Liver (tissue), 9 donors: Measurements from ENCODE around the gene AGPAT3. TPM values are rescaled to one million over a fixed set of nuclear protein-coding genes. Genes with fewer than 3 reads are reported as not detected.

ENCODE experiments used
- DNase-seq: peaks from one replicate; pipeline ENCODE4 v3.0.0-alpha.2; 2017; ENCODE audit warnings: low spot score
- H3K27ac ChIP-seq, 2 donors: one replicate each; pipeline ENCODE4 v1.7.0; 2013; ENCODE audit warnings: inconsistent platforms in 2 of 2, low read length in 2 of 2, control low read depth in 1 of 2, low read depth in 1 of 2, mild to moderate bottlenecking in 1 of 2
- H3K27me3 ChIP-seq, 4 donors: one replicate each; pipeline versions ENCODE4 v1.6.1 to v1.7.0; 2013; ENCODE audit warnings: low read length in 3 of 4, inconsistent platforms in 1 of 4, mild to moderate bottlenecking in 1 of 4, moderate library complexity in 1 of 4; ENCODE audit not compliant: control insufficient read depth in 4 of 4, insufficient read depth in 4 of 4
- H3K36me3 ChIP-seq, 4 donors: one replicate each; pipeline versions ENCODE4 v1.6.1 to v1.7.0; 2013; ENCODE audit warnings: low read length in 3 of 4, mild to moderate bottlenecking in 3 of 4, low read depth in 1 of 4, moderate library complexity in 1 of 4; ENCODE audit not compliant: control insufficient read depth in 4 of 4, insufficient read depth in 3 of 4
- H3K4me1 ChIP-seq, 4 donors: one replicate each; pipeline versions ENCODE4 v1.6.1 to v1.7.0; 2013; ENCODE audit warnings: low read length in 3 of 4, mild to moderate bottlenecking in 3 of 4, moderate library complexity in 1 of 4; ENCODE audit not compliant: control insufficient read depth in 4 of 4, insufficient read depth in 4 of 4
- H3K4me3 ChIP-seq, 3 donors: one replicate each; pipeline versions ENCODE4 v1.6.1 to v1.7.0; 2013; ENCODE audit warnings: low read length in 3 of 3, control low read depth in 1 of 3, low read depth in 1 of 3, mild to moderate bottlenecking in 1 of 3
- H3K9ac ChIP-seq, 2 donors: one replicate each; pipeline ENCODE4 v1.7.0; 2013; ENCODE audit warnings: low read length in 2 of 2, mild to moderate bottlenecking in 2 of 2, moderate library complexity in 2 of 2, control low read depth in 1 of 2, low read depth in 1 of 2
- H3K9me3 ChIP-seq, 4 donors: one replicate each; pipeline versions ENCODE4 v1.6.1 to v1.7.0; 2013; ENCODE audit warnings: low read length in 3 of 4; ENCODE audit not compliant: control insufficient read depth in 4 of 4
- ATF3 ChIP-seq: IDR thresholded peaks from 2 replicates; pipeline ENCODE4 v1.6.1; 2016; ENCODE audit warnings: antibody characterized with exemption
- GABPA ChIP-seq, 2 donors: IDR thresholded peaks in 1 of 2; conservative IDR thresholded peaks in 1 of 2; 2 replicates each; pipeline ENCODE4 v1.6.1; 2016; ENCODE audit warnings: antibody characterized with exemption in 2 of 2, mild to moderate bottlenecking in 1 of 2, moderate library complexity in 1 of 2
- HNF4A ChIP-seq, 2 donors: conservative IDR thresholded peaks; 2 replicates each; pipeline ENCODE4 v1.6.1; 2016; ENCODE audit warnings: antibody characterized with exemption in 2 of 2, mild to moderate bottlenecking in 2 of 2
- JUND ChIP-seq, 2 donors: IDR thresholded peaks; 2 replicates each; pipeline ENCODE4 v1.6.1; 2016; ENCODE audit warnings: antibody characterized with exemption in 2 of 2
- NR2F2 ChIP-seq: IDR thresholded peaks from 2 replicates; pipeline ENCODE4 v1.6.1; 2016; ENCODE audit warnings: antibody characterized with exemption
- RAD21 ChIP-seq, 2 donors: IDR thresholded peaks; 2 replicates each; pipeline ENCODE4 v1.6.1; 2016; ENCODE audit warnings: antibody characterized with exemption in 2 of 2, mild to moderate bottlenecking in 2 of 2
- REST ChIP-seq: IDR thresholded peaks from 2 replicates; pipeline ENCODE4 v1.6.1; 2016; ENCODE audit warnings: antibody characterized with exemption, mild to moderate bottlenecking
- RXRA ChIP-seq, 2 donors: IDR thresholded peaks; 2 replicates each; pipeline ENCODE4 v1.6.1; 2017 to 2018; ENCODE audit warnings: antibody characterized with exemption in 2 of 2, mild to moderate bottlenecking in 1 of 2
- SP1 ChIP-seq: IDR thresholded peaks from 2 replicates; pipeline ENCODE4 v1.6.1; 2018; ENCODE audit warnings: antibody characterized with exemption, mild to moderate bottlenecking
- TAF1 ChIP-seq: conservative IDR thresholded peaks from 2 replicates; pipeline ENCODE4 v1.6.1; 2016; ENCODE audit warnings: antibody characterized with exemption, mild to moderate bottlenecking
- YY1 ChIP-seq: IDR thresholded peaks from 2 replicates; pipeline ENCODE4 v1.6.1; 2016; ENCODE audit warnings: antibody characterized with exemption, mild to moderate bottlenecking
- ZBTB33 ChIP-seq: IDR thresholded peaks from 2 replicates; pipeline ENCODE4 v1.6.1; 2016; ENCODE audit warnings: antibody characterized with exemption
- WGBS: extraction: QIAGEN DNeasy Blood & Tissue Kit; methylation state at CpG from one replicate; pipeline ENCODE4 v1.1.7; 2013; 5-methylcytosine and 5-hydroxymethylcytosine counted together
- polyA plus RNA-seq, 2 donors: library from polyadenylated mRNA; stranded (reverse) in 1 of 2; unstranded in 1 of 2; fragments of 200-250 nt in 1 of 2; fragments of >200 nt in 1 of 2; fragmentation: Nextera tagmentation in 1 of 2; extraction: Ambion mirVana in 1 of 2; gene quantifications; one replicate each; pipeline versions ENCODE4 v1.2.1 to v1.2.3, GENCODE V29; 2013 to 2015
- total RNA-seq, 2 donors: library from RNA; depleted of rRNA; stranded (reverse); fragments of >200 nt; gene quantifications; one replicate each; pipeline ENCODE4 v1.2.3, GENCODE V29; 2014
- donor health status: healthy.
- donor health status: healthy.
- donor health status: healthy.
- donor health status: healthy.
- donor health status: healthy.

The AGPAT3 gene
- total and polyA plus RNA-seq, 4 donors = 32.3 to 148 (median 59.8) TPM

GRCh38 chr21:43879348-43880110, 14.5 kb downstream of the AGPAT3 start:
- peaks cover 5 to 45% (median 32%) of the 10 kb centered on the region in 4 donors for H3K4me1 ChIP-seq

More at GRCh38 chr21:43879348-43880110, 14.5 kb downstream of the AGPAT3 start:
- Histone ChIP-seq H3K4me3 (no peak overlapping the region), H3K27me3 (no peaks in the 10 kb centered on the region), H3K9me3 (no peaks in the 10 kb centered on the region), H3K36me3 (no peaks in the 10 kb centered on the region), H3K9ac (no peak overlapping the region), H3K27ac (no peak overlapping the region)
- 90% methylated on average over 25 of the region's 25 CpGs for WGBS
- DNase-seq = no peak
- TF ChIP-seq HNF4A (conservative IDR thresholded peaks at IDR 0.05) = no peak
- TF ChIP-seq REST = no peak
- TF ChIP-seq ATF3 = no peak
- no peak for TF ChIP-seq RAD21 (IDR thresholded peaks at IDR 0.05)
- no peak for TF ChIP-seq JUND (IDR thresholded peaks at IDR 0.05)
- TF ChIP-seq YY1 = no peak
- TF ChIP-seq RXRA (IDR thresholded peaks at IDR 0.05) = no peak
- TF ChIP-seq SP1 = no peak
- no peak for TF ChIP-seq TAF1
- no peak for TF ChIP-seq GABPA (IDR thresholded peaks at IDR 0.05 in 1 of 2, conservative IDR thresholded peaks at IDR 0.05 in 1 of 2)
- no peak for TF ChIP-seq ZBTB33
- no peak for TF ChIP-seq NR2F2
